OCI-LY3 (cell line): ENCODE measurements around the gene RGS9BP.
"Not testable (repeated sequence)": the region's sequence is repeated elsewhere in the genome, so short reads cannot be mapped to it uniquely, and the experiment has no call there.

Source experiments
- H2AFZ ChIP-seq: fragments of 200-600, 300-600 bp; shearing (Covaris generic); 2 replicates; pipeline ENCODE4 v1.6.0; 2014; ENCODE audit warnings: antibody characterized with exemption, low read depth, low read length
- H3K27ac ChIP-seq: fragments of 200-600, 300-600 bp; sonication (generic); 2 replicates; pipeline ENCODE4 v1.5.1; 2014; ENCODE audit warnings: mild to moderate bottlenecking, low read length, moderate library complexity, mixed read lengths
- H3K27me3 ChIP-seq: fragments of 200-600, 300-600 bp; sonication (generic); 2 replicates; pipeline ENCODE4 v1.6.1; 2014; ENCODE audit warnings: low read depth, low read length, mixed read lengths
- H3K36me3 ChIP-seq: fragments of 200-600, 300-600 bp; sonication (generic); replicated peaks from 2 replicates; pipeline ENCODE3; 2014; ENCODE audit warnings: low read depth, low read length, mixed read lengths
- H3K4me1 ChIP-seq: fragments of 300-600, 200-600 bp; sonication (generic); 2 replicates; pipeline ENCODE4 v1.6.1; 2014; ENCODE audit warnings: low read length, mixed read lengths
- H3K4me2 ChIP-seq: fragments of 200-600, 300-600 bp; sonication (generic); 2 replicates; pipeline ENCODE4 v1.6.1; 2014; ENCODE audit warnings: low read length, mixed read lengths
- H3K4me3 ChIP-seq: fragments of 300-600, 200-600 bp; sonication (generic); 2 replicates; pipeline ENCODE4 v1.5.1; 2014; ENCODE audit warnings: antibody characterized with exemption, mild to moderate bottlenecking, low read length, moderate library complexity
- H3K79me2 ChIP-seq: fragments of 300-600, 200-600 bp; shearing (Covaris generic); 2 replicates; pipeline ENCODE4 v1.6.1; 2014; ENCODE audit warnings: mild to moderate bottlenecking, low read length, mixed read lengths
- H3K9ac ChIP-seq: fragments of 300-600, 200-600 bp; shearing (Covaris generic); 2 replicates; pipeline ENCODE4 v1.6.0; 2014; ENCODE audit warnings: mild to moderate bottlenecking, low read length, moderate library complexity
- H3K9me3 ChIP-seq: fragments of 200-600, 300-600 bp; shearing (Covaris generic); 2 replicates; pipeline ENCODE4 v1.6.1; 2014; ENCODE audit warnings: low read length, mixed read lengths; ENCODE audit not compliant: insufficient read depth
- H4K20me1 ChIP-seq: fragments of 200-600, 300-600 bp; sonication (generic); 2 replicates; pipeline ENCODE4 v1.6.1; 2016; ENCODE audit warnings: low read length, mixed read lengths; ENCODE audit not compliant: insufficient read depth
- EZH2phosphoT487 ChIP-seq: fragments of 200-600 bp; shearing (Covaris generic); IDR thresholded peaks from 2 replicates; pipeline ENCODE4 v1.6.1; 2018; ENCODE audit warnings: antibody characterized with exemption, mixed run types, low read depth
- TF ChIP-seq, protein P1 (sequence below): fragments of 200-600, 300-600 bp; sonication (generic); IDR thresholded peaks from 2 replicates; pipeline ENCODE4 v1.5.1; 2014; ENCODE audit warnings: antibody characterized with exemption, low read length, low read depth

The RGS9BP gene

DNA sequence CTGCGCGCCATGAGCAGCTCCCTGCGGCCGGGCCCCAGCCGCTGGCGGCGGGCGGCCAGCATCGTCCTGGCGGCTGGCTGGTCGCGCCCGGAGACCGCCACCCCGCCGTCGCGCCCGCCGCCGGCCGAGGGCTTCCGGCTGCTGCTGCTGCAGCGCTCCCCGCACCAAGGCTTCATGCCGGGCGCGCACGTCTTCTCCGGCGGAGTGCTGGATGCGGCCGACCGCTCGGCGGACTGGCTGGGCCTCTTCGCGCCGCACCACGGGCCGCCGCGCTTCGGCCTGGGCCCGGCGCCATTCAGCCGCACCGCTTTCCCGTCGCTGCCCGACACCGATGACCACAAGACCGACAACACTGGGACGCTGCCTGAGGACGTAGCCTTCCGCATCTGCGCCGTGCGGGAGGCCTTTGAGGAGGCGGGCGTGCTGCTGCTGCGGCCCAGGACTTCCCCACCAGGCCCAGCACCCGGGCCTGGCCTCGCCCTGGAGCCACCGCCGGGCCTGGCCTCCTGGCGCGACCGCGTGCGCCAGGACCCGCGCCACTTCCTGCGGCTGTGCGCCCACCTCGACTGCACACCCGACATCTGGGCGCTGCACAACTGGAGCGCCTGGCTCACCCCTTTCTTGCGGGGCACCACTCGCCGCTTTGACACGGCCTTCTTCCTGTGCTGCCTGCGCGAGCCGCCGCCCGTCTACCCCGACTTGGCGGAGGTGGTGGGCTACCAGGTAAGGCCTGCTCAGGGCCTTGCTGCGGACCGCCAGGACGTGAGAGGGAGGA, 16.5 kb downstream of the RGS9BP start:
- H3K27me3 ChIP-seq = no peaks in the 10 kb centered on the region
- TF ChIP-seq, protein P1, sequence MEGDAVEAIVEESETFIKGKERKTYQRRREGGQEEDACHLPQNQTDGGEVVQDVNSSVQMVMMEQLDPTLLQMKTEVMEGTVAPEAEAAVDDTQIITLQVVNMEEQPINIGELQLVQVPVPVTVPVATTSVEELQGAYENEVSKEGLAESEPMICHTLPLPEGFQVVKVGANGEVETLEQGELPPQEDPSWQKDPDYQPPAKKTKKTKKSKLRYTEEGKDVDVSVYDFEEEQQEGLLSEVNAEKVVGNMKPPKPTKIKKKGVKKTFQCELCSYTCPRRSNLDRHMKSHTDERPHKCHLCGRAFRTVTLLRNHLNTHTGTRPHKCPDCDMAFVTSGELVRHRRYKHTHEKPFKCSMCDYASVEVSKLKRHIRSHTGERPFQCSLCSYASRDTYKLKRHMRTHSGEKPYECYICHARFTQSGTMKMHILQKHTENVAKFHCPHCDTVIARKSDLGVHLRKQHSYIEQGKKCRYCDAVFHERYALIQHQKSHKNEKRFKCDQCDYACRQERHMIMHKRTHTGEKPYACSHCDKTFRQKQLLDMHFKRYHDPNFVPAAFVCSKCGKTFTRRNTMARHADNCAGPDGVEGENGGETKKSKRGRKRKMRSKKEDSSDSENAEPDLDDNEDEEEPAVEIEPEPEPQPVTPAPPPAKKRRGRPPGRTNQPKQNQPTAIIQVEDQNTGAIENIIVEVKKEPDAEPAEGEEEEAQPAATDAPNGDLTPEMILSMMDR = no peak
- no peak for TF ChIP-seq EZH2phosphoT487
- H3K79me2 ChIP-seq = peaks cover 64% of the 10 kb centered on the region
- peaks cover 3% of the 10 kb centered on the region for H3K36me3 ChIP-seq
- peaks cover 27% of the 10 kb centered on the region for H3K4me1 ChIP-seq
- H3K9me3 ChIP-seq = no peaks in the 10 kb centered on the region
- H3K9ac ChIP-seq = peak overlapping the region; percentile 94
- peak overlapping the region; percentile 90 for H3K4me3 ChIP-seq
- H3K4me2 ChIP-seq = peak overlapping the region; percentile 97
- peak overlapping the region; percentile 58 for H3K27ac ChIP-seq
- H4K20me1 ChIP-seq = peaks cover 20% of the 10 kb centered on the region
- H2AFZ ChIP-seq = peak overlapping the region; percentile 90; the same call in 1 of the 2 replicates

DNA sequence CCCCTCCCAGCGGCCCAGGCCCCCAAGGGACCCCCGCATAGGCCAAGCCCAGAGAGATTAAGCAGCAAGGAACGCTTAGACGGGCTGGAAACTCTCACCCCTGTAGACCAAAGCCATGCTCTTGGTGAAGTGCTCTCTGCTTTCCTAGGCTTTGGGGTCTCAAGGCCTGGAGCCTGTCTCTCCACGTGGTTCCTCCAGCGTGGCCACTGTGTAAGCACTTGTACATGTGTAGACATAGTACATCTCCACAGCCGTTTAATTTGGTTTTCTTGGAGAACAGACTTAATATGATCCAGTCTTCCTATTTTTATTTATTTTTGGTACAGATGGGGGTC, 17.0 kb downstream of the RGS9BP start:
- Histone ChIP-seq H3K4me2 (peak overlapping the region; percentile 97), H3K27ac (peak overlapping the region; percentile 58), H3K9me3 (no peaks in the 10 kb centered on the region), H3K27me3 (no peaks in the 10 kb centered on the region), H3K9ac (peak overlapping the region; percentile 94), H3K4me3 (peak overlapping the region; percentile 90), H4K20me1 (peaks cover 25% of the 10 kb centered on the region), H3K36me3 (peaks cover 3% of the 10 kb centered on the region), H3K4me1 (peaks cover 27% of the 10 kb centered on the region), H2AFZ (peak overlapping the region; percentile 35; the same call in 1 of the 2 replicates), H3K79me2 (peaks cover 70% of the 10 kb centered on the region)
- TF ChIP-seq, protein P1 = no peak
- no peak for TF ChIP-seq EZH2phosphoT487

DNA sequence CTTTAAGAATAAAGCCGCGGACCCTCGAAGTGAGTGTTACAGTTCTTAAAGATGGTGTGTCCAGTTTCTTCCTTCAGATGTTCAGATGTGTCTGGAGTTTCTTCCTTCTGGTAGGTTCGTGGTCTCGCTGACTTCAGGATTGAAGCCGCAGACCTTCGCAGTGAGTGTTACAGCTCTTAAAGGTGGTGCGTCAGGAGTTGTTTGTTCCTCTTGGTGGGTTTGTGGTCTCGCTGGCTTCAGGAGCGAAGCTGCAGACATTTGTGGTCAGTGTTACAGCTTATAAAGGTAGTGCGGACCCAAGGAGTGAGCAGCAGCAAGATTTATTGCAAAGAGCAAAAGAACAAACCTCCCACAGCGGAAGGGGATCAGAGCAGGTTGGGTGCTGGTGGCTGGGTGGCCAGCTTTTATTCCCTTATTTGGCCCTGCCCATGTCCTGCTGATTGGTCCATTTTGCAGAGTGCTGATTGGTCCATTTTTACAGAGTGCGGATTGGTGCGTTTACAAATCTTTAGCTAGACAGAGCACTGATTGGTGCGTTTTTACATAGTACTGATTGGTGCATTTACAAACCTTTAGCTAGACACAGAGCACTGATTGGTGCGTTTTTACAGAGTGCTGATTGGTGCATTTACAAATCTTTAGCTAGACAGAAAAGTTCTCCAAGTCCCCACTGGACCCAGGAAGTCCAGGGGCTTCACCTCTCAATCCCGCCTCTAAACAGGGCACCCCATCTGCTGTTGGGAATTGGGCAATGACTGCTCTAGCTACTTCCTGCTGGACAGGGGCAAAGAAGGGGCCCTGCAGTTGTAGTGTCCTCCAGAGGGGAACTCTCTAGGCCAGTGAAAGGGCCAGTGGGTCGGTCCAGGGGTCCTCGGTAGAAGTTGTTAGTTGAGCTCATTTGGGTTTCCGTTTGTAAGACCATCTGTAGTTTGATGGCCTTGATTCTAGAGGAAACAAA, 17.8 kb downstream of the RGS9BP start:
- H3K9ac ChIP-seq = peak overlapping the region; percentile 94
- H3K36me3 ChIP-seq, H3K27ac ChIP-seq, H3K9me3 ChIP-seq, H3K27me3 ChIP-seq, H2AFZ ChIP-seq: not testable (repeated sequence)
- peak overlapping the region; percentile 97 for H3K4me2 ChIP-seq
- peaks cover 27% of the 10 kb centered on the region for H3K4me1 ChIP-seq
- peak overlapping the region; percentile 90 for H3K4me3 ChIP-seq
- peaks cover 29% of the 10 kb centered on the region for H4K20me1 ChIP-seq
- peaks cover 77% of the 10 kb centered on the region for H3K79me2 ChIP-seq

DNA sequence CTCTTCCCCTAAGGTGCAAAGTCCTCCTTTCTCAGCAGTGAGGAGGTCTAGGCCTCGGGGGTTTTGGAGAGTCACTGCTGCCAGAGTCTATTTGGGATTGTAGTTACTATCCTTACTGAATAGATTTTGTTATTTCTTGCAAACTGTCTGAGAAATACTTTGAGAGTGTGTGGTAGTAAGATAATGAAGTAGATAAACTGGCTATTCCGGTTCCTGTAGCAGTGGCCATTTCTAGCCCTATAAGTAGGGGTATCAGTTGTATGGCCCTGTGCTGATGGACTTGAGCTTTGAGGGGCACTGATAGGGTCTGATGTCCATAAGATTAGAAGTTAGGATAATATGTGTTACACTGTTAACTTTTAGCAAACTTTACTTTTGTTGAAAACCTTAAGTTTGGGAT, 18.7 kb downstream of the RGS9BP start:
- H3K79me2 ChIP-seq = peaks cover 86% of the 10 kb centered on the region
- not testable (repeated sequence) for H3K9me3 ChIP-seq, H3K9ac ChIP-seq, H2AFZ ChIP-seq, H3K36me3 ChIP-seq, H3K27me3 ChIP-seq, H3K27ac ChIP-seq
- H3K4me1 ChIP-seq = peaks cover 27% of the 10 kb centered on the region
- H4K20me1 ChIP-seq = peaks cover 29% of the 10 kb centered on the region
- H3K4me2 ChIP-seq = peak overlapping the region; percentile 97
- H3K4me3 ChIP-seq = peak overlapping the region; percentile 90

DNA sequence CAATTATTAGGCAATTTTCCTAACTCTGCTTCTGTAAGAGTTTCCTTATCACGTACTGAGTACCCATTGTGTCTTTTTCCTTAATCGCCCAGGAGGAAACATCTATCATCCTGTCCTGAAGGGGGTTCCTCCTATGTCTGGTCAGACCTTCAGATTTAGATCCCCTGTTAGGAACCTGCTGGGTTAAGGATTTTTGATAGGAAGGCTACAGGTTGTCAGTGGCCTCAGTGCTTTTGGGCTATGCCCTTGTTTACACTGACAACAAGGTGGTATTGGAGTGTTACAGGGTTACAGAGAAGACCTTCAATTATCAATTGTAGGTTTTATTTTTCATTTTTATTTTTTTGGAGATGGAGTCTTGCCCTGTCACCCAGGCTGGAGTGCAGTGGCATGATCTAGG, 19.2 kb downstream of the RGS9BP start:
- not testable (repeated sequence) for H3K27me3 ChIP-seq, H3K9me3 ChIP-seq, H3K27ac ChIP-seq, H3K36me3 ChIP-seq, H2AFZ ChIP-seq, H3K4me3 ChIP-seq, H3K4me2 ChIP-seq, H3K9ac ChIP-seq
- peaks cover 91% of the 10 kb centered on the region for H3K79me2 ChIP-seq
- peaks cover 29% of the 10 kb centered on the region for H4K20me1 ChIP-seq
- H3K4me1 ChIP-seq = peaks cover 27% of the 10 kb centered on the region

DNA sequence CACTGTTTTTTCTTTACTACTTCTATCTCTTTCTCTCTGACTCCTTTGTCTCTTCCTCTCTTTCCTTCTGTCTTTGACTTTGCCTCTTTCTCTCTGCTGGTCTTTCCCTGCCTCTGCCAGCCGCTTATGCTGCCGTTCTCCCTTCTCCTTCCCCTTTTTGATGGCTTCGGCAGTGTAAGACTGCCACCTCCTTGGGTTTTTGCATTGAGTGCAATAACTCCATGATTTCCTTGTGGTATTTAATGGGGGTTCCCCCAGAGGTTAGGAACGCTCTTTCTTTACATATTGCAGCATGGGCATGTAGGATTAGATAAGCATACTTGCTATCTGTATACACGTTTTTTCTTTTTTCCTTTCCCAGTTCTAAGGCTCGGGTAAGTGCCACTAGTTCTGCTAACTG, 19.9 kb downstream of the RGS9BP start:
- peaks cover 32% of the 10 kb centered on the region for H4K20me1 ChIP-seq
- H3K4me1 ChIP-seq = peaks cover 24% of the 10 kb centered on the region
- not testable (repeated sequence) for H3K27ac ChIP-seq, H3K36me3 ChIP-seq, H3K9ac ChIP-seq, H3K27me3 ChIP-seq, H3K4me3 ChIP-seq, H3K4me2 ChIP-seq, H3K9me3 ChIP-seq, H2AFZ ChIP-seq
- H3K79me2 ChIP-seq = peaks cover 98% of the 10 kb centered on the region

DNA sequence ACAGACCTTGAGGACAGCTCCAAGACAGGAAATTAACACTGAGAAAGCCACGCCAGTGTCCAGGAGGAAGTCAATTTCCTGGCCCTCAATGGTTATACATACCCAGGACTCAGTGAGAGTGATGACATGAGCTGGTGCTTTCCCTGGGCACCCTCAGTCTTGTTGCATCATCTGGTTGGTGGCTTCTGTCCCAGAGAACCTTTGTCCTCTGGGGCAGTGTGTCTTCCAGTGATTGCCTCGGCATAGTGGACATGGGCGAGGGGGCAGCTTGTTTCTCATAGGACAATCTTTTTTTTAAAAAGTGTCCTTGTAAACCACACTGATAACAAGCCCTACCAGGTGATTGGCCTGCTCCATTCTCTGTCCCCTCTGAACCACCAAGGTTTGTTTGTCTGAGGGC, 21.1 kb downstream of the RGS9BP start:
- H3K4me3 ChIP-seq, H3K27ac ChIP-seq, H3K4me2 ChIP-seq, H3K27me3 ChIP-seq, H3K9me3 ChIP-seq, H3K9ac ChIP-seq, H2AFZ ChIP-seq: not testable (repeated sequence)
- H3K79me2 ChIP-seq = peaks cover 100% of the 10 kb centered on the region
- H3K4me1 ChIP-seq = peaks cover 15% of the 10 kb centered on the region
- peaks cover 21% of the 10 kb centered on the region for H3K36me3 ChIP-seq
- H4K20me1 ChIP-seq = peaks cover 39% of the 10 kb centered on the region
